T-cell (primary cell): Measurements from ENCODE around the gene PLS1. TPM values are rescaled to one million over a fixed set of nuclear protein-coding genes. Genes with fewer than 3 reads are reported as not detected.

Experiments
- ATAC-seq, 4 experiments: fragments of 200-7000 bp in 3 of 4; fragments of 150-1000 bp in 1 of 4; cut with Tn5 transposase; replicated peaks in 1 of 4; 1 replicate in 3 of 4; 2 replicates in 1 of 4; pipeline ENCODE4 v1.10.0; 2021; ENCODE audit warnings: moderate library complexity in 3 of 4, mild to moderate bottlenecking in 2 of 4, moderate number of reproducible peaks in 1 of 4
- CTCF ChIA-PET, 2 donors: fragments of 300-600 bp; sonication (Branson Sonifier 250); formaldehyde crosslinking; loops; one replicate each; lab custom pipeline; 2022; ENCODE audit warnings: antibody characterized with exemption in 2 of 2; lab: Charles Lee
- POLR2A ChIA-PET, 2 donors: fragments of 300-600 bp; sonication (Branson Sonifier 250); formaldehyde crosslinking; loops; one replicate each; lab custom pipeline; 2022; ENCODE audit warnings: antibody characterized with exemption in 2 of 2; lab: Charles Lee
- DNase-seq, 35 experiments: peaks; one replicate each; pipeline versions ENCODE4 v3.0.0 to v3.0.0-alpha.2; 2013 to 2023
- H3K27ac ChIP-seq: one replicate; pipeline ENCODE4 v1.5.1; 2013; ENCODE audit warnings: low read length
- H3K27me3 ChIP-seq, 2 experiments: replicated peaks in 1 of 2; 1 replicate in 1 of 2; 2 replicates in 1 of 2; pipeline versions ENCODE4 v1.6.1 to v1.7.0; 2013; ENCODE audit warnings: low read length in 1 of 2, mixed read lengths in 1 of 2; ENCODE audit not compliant: control insufficient read depth in 2 of 2, insufficient read depth in 2 of 2; ENCODE audit errors: extremely low read depth in 1 of 2
- H3K36me3 ChIP-seq, 2 donors: 1 replicate in 1 of 2; 2 replicates in 1 of 2; pipeline versions ENCODE4 v1.6.1 to v1.7.0; 2013; ENCODE audit warnings: low read length in 1 of 2; ENCODE audit not compliant: control insufficient read depth in 2 of 2, insufficient read depth in 1 of 2; ENCODE audit errors: extremely low read depth in 1 of 2
- H3K4me1 ChIP-seq, 2 experiments: 1 replicate in 1 of 2; 2 replicates in 1 of 2; pipeline versions ENCODE4 v1.6.1 to v1.7.0; 2013; ENCODE audit warnings: low read length in 2 of 2, mixed read lengths in 1 of 2; ENCODE audit not compliant: insufficient read depth in 2 of 2, control insufficient read depth in 1 of 2; ENCODE audit errors: extremely low read depth in 1 of 2
- H3K4me3 ChIP-seq, 2 donors: 1 replicate in 1 of 2; 2 replicates in 1 of 2; pipeline versions ENCODE4 v1.5.1 to v1.7.0; 2013; ENCODE audit warnings: mild to moderate bottlenecking in 2 of 2, low read length in 1 of 2, moderate library complexity in 1 of 2; ENCODE audit not compliant: control insufficient read depth in 1 of 2; ENCODE audit errors: extremely low read depth in 1 of 2
- H3K9me3 ChIP-seq: 2 replicates; pipeline ENCODE4 v1.7.0; 2013
- H3K27ac Mint-ChIP-seq, 2 donors: one replicate each; pipeline ENCODE4 v1.8.0; 2020 to 2021; ENCODE audit warnings: mild to moderate bottlenecking in 2 of 2, mixed read lengths in 2 of 2
- H3K27me3 Mint-ChIP-seq, 2 donors: one replicate each; pipeline ENCODE4 v1.8.0; 2021 to 2022; ENCODE audit warnings: mixed read lengths in 2 of 2
- H3K36me3 Mint-ChIP-seq: one replicate; pipeline ENCODE4 v1.8.0; 2021; ENCODE audit warnings: mixed read lengths
- H3K4me1 Mint-ChIP-seq, 3 donors: one replicate each; pipeline ENCODE4 v1.8.0; 2020 to 2022; ENCODE audit warnings: mixed read lengths in 3 of 3, mild to moderate bottlenecking in 1 of 3
- H3K4me3 Mint-ChIP-seq, 3 donors: one replicate each; pipeline ENCODE4 v1.8.0; 2020 to 2022; ENCODE audit warnings: mild to moderate bottlenecking in 3 of 3, mixed read lengths in 3 of 3, moderate library complexity in 3 of 3
- H3K9me3 Mint-ChIP-seq, 3 donors: one replicate each; pipeline ENCODE4 v1.8.0; 2020 to 2022; ENCODE audit warnings: mixed read lengths in 3 of 3
- WGBS: methylation state at CpG from one replicate; pipeline ENCODE4 v1.1.5; 2013; ENCODE audit warnings: missing lambda C conversion rate; ENCODE audit not compliant: insufficient coverage; 5-methylcytosine and 5-hydroxymethylcytosine counted together
- total RNA-seq, 35 experiments: library from RNA in 6 of 35; stranded (reverse) in 6 of 35; fragments of 120-200 nt in 1 of 35; gene quantifications; one replicate each; pipeline versions ENCODE4 v1.2.1 to v1.2.4 and lab custom pipeline; 2013 to 2026

PLS1 gene
- total RNA-seq, 5 donors from 2014 or later (not counting 1 experiment from before 2014, with no cell fraction given) = 0.84 to 3.6 (median 1.8) TPM

DNA sequence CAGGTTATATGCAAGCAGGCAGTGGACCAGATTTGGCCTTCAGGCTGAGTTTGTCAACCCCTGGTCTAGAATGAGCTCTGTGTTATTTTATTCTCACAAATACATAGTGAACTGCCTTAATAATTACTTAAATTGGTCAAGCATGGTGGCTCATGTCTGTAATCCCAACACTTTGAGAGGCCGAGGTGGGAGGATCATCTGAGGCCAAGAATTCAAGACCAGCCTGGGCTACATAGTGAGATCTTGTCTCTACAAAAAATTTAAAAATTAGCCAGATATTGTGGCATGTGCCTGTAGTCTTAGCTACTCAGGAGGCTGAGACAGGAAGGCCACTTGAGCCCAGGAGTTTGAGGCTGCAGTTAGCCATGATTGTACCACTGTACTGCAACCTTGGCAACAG lies 15.0 kb downstream of the PLS1 start:
- H3K9me3 ChIP-seq = no peaks in the 10 kb centered on the region
- H3K4me3 ChIP-seq = no peak overlapping the region
- Mint-ChIP-seq H3K9me3 (no peaks in the 10 kb centered on the region), H3K27me3 (no peaks in the 10 kb centered on the region), H3K4me1 (no peaks in the 10 kb centered on the region), H3K36me3 (no peaks in the 10 kb centered on the region), H3K4me3 (no peak overlapping the region), H3K27ac (no peak overlapping the region)
- DNase-seq (no peak), ATAC-seq (no peak)
- H3K27ac ChIP-seq = no peak overlapping the region
- no peaks in the 10 kb centered on the region for H3K4me1 ChIP-seq
- peaks cover 0 to 4% of the 10 kb centered on the region in 2 experiments for H3K27me3 ChIP-seq
- ChIA-PET CTCF (interaction anchor here in 1 of 2 donors (0.6 kb wide), 1 partner anchor 1344 kb away, joined by 3 read pairs; no protein-coding TSS in a partner anchor), POLR2A (no interaction called here)
- WGBS = 90% methylated on average over 1 of the region's 1 CpG
- H3K36me3 ChIP-seq = no peaks in the 10 kb centered on the region

DNA sequence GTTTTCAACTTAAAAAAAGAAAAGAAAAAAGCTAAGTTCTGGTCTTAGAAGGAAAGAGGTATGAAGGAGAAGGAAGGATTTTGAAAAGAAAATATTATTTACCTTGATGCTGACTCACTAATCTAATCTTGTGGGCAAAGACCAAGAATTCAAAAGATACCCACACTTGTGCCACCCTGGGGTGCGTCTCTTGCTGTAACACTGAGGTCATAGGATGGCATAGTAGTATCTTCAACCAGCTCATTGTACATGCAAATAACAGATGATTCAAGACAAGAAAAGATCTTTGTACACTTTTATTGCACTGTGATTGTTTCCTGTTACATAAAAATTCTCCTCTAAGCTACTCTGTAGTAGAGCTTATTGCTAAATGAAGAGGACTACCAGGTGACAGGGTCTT lies 17.3 kb downstream of the PLS1 start:
- POLR2A ChIA-PET = no interaction called here

DNA sequence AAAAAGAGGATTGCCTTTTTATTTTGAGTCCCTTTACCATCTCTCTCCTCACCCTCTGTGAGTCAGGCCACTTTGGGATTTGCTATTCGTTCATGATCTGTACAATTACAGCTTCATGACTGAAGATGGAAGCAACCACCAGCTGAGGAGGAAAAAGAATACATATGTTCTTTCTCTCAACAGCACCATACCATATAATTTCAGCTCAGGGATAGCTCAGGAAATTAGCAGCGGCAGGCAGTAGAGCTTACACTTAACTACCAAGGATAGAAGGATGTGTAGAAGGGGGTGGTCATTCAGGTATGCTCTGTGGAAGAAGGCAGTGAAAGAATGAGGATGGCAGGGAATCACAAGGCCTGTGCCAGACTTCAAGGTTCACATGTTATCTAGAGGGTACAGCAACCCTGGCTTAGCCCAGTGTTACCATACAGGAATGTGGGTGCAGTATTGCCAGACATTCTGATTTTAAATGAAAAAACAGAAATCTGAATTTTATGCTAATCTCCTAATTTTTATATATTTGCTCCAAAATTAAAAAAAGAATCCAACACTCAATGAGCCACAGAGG lies 17.9 kb downstream of the PLS1 start:
- H3K27me3 Mint-ChIP-seq = no peaks in the 10 kb centered on the region
- H3K4me1 Mint-ChIP-seq = no peaks in the 10 kb centered on the region
- Histone ChIP-seq H3K9me3 (no peaks in the 10 kb centered on the region), H3K27ac (no peak overlapping the region), H3K4me3 (no peak overlapping the region), H3K27me3 (peaks cover 0 to 4% of the 10 kb centered on the region in 2 experiments), H3K36me3 (no peaks in the 10 kb centered on the region), H3K4me1 (no peaks in the 10 kb centered on the region)
- no peaks in the 10 kb centered on the region for H3K9me3 Mint-ChIP-seq
- ATAC-seq (no peak), DNase-seq (no peak)
- H3K36me3 Mint-ChIP-seq = no peaks in the 10 kb centered on the region
- H3K4me3 Mint-ChIP-seq = no peak overlapping the region
- 100% methylated on average over 1 of the region's 2 CpGs for WGBS
- H3K27ac Mint-ChIP-seq = no peak overlapping the region
- CTCF ChIA-PET = no interaction called here
- POLR2A ChIA-PET = no interaction called here

More for the DNA sequence above, 17.3 kb downstream of the PLS1 start:
- H3K9me3 Mint-ChIP-seq = no peaks in the 10 kb centered on the region
- Histone ChIP-seq H3K27ac (no peak overlapping the region), H3K4me1 (no peaks in the 10 kb centered on the region), H3K4me3 (no peak overlapping the region), H3K9me3 (no peaks in the 10 kb centered on the region), H3K27me3 (peaks cover 0 to 4% of the 10 kb centered on the region in 2 experiments), H3K36me3 (no peaks in the 10 kb centered on the region)
- no peaks in the 10 kb centered on the region for H3K36me3 Mint-ChIP-seq
- DNase-seq (no peak), ATAC-seq (no peak)
- H3K27ac Mint-ChIP-seq = no peak overlapping the region
- CTCF ChIA-PET = no interaction called here
- WGBS = no CpG with 5 or more reads among the region's 1 CpG
- H3K4me3 Mint-ChIP-seq = no peak overlapping the region
- no peaks in the 10 kb centered on the region for H3K27me3 Mint-ChIP-seq
- no peaks in the 10 kb centered on the region for H3K4me1 Mint-ChIP-seq

DNA sequence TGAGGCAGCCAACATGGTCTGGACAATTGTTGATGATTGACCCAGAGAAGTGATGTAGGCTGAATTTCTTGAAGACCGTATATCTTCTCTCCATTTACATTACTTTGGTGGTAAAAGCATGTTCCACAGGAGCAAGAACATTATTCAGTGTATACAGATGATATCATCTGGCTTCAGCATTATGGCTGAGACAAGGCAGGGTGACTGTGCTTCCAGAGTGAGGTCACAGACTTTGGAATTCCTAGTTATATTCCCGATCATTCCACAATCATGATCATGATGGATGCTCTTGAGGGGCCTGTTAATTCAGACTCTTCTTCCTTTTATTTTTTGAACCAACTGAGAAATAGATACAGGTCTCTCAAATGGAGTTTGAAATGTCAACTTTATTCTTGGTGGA lies 19.0 kb downstream of the PLS1 start:
- POLR2A ChIA-PET = no interaction called here
- Mint-ChIP-seq H3K9me3 (no peaks in the 10 kb centered on the region), H3K36me3 (no peaks in the 10 kb centered on the region), H3K4me3 (no peak overlapping the region), H3K27me3 (no peaks in the 10 kb centered on the region), H3K27ac (no peak overlapping the region), H3K4me1 (no peaks in the 10 kb centered on the region)
- no peaks in the 10 kb centered on the region for H3K36me3 ChIP-seq
- no peak overlapping the region for H3K27ac ChIP-seq
- ATAC-seq = no peak
- no peaks in the 10 kb centered on the region for H3K9me3 ChIP-seq
- no peaks in the 10 kb centered on the region for H3K4me1 ChIP-seq
- WGBS = no CpG with 5 or more reads among the region's 2 CpGs
- DNase-seq = no peak
- CTCF ChIA-PET = interaction anchor here in 1 of 2 donors (0.6 kb wide), 1 partner anchor 41 kb away, joined by 8 read pairs; no protein-coding TSS in a partner anchor
- no peak overlapping the region for H3K4me3 ChIP-seq
- H3K27me3 ChIP-seq = peaks cover 0 to 4% of the 10 kb centered on the region in 2 experiments

DNA sequence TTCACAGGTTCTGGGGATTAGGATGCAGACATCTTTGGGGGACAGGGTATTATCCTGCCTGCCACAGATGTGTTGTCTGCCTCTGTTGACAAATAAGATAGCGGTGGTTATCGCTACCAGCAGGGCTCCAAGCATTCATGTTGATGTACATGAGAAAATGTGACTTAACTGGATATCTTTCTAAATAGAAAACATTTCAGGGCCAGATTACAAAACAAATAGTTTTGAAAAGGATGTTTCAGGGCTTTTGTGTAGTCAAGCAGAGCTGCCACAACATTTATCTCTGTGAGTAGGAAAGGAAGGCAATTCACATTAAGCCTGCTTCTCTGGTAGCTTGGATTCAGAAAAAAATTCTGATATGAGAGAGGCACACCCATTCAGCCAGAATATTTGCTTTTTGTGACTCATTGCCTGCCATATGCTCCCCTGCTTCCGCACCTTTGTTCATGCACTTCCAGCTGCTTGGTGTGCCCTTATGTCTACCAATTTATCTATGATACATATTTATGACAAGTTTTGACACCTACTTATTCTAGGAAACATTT lies 22.8 kb downstream of the PLS1 start:
- H3K9me3 Mint-ChIP-seq = no peaks in the 10 kb centered on the region
- H3K4me3 ChIP-seq = no peak overlapping the region
- H3K4me1 Mint-ChIP-seq = no peaks in the 10 kb centered on the region
- POLR2A ChIA-PET = no interaction called here
- no peak overlapping the region for H3K27ac ChIP-seq
- H3K4me1 ChIP-seq = no peaks in the 10 kb centered on the region
- H3K27ac Mint-ChIP-seq = no peak overlapping the region
- no peaks in the 10 kb centered on the region for H3K9me3 ChIP-seq
- no peaks in the 10 kb centered on the region for H3K36me3 Mint-ChIP-seq
- CTCF ChIA-PET = no interaction called here
- no peak for DNase-seq
- no CpG with 5 or more reads among the region's 3 CpGs for WGBS
- no peak overlapping the region for H3K4me3 Mint-ChIP-seq
- ATAC-seq = no peak
- no peaks in the 10 kb centered on the region for H3K36me3 ChIP-seq
- no peaks in the 10 kb centered on the region for H3K27me3 Mint-ChIP-seq
- H3K27me3 ChIP-seq = peaks cover 0 to 7% of the 10 kb centered on the region in 2 experiments

DNA sequence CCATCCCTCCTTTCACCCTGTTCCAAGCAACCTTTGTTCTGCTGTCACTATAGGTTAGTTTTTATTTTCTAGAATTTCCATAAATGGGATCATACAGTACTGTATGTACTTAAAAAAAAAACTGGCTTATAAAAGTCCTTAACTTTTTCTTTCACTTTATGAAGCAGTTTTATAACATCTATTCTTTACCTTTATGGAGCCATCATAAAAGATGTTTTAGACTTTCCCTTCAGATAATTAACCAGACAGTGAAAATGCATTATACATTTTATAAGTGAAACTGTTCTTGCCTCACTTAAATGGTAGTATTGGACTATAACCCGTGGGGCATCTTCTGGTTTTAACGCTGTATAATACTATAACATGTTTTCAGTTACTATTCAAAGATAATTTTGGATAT lies 26.2 kb downstream of the PLS1 start:
- Histone ChIP-seq H3K36me3 (no peaks in the 10 kb centered on the region), H3K4me1 (no peaks in the 10 kb centered on the region), H3K27ac (no peak overlapping the region), H3K27me3 (peaks cover 0 to 3% of the 10 kb centered on the region in 2 experiments), H3K9me3 (no peaks in the 10 kb centered on the region), H3K4me3 (no peak overlapping the region)
- Mint-ChIP-seq H3K4me1 (no peaks in the 10 kb centered on the region), H3K27me3 (no peaks in the 10 kb centered on the region), H3K4me3 (no peak overlapping the region), H3K27ac (no peak overlapping the region), H3K9me3 (no peaks in the 10 kb centered on the region), H3K36me3 (no peaks in the 10 kb centered on the region)
- ChIA-PET CTCF (no interaction called here), POLR2A (no interaction called here)
- WGBS = no CpG with 5 or more reads among the region's 2 CpGs
- ATAC-seq (no peak), DNase-seq (no peak)
